Measurements from ENCODE around the gene CA10. TPM values are rescaled to one million over a fixed set of nuclear protein-coding genes. Genes with fewer than 3 reads are reported as not detected.

Gene CA10
- total RNA-seq, 3 donors from 2014 or later: 0.46 to 1.2 (median 0.64) TPM

- Histone ChIP-seq H3K36me3 (ENCODE audit: low read depth) (no peaks in the 10 kb centered on the region), H3K4me1 (ENCODE audit: low read depth) (no peaks in the 10 kb centered on the region), H3K9me3 (no peaks in the 10 kb centered on the region), H3K4me3 (no peak overlapping the region)
- intact Hi-C loops (cut with DNase I, micrococcal nuclease): no loop called here
- ATAC-seq (no peak), DNase-seq (no peak)
- TF ChIP-seq, protein P1, sequence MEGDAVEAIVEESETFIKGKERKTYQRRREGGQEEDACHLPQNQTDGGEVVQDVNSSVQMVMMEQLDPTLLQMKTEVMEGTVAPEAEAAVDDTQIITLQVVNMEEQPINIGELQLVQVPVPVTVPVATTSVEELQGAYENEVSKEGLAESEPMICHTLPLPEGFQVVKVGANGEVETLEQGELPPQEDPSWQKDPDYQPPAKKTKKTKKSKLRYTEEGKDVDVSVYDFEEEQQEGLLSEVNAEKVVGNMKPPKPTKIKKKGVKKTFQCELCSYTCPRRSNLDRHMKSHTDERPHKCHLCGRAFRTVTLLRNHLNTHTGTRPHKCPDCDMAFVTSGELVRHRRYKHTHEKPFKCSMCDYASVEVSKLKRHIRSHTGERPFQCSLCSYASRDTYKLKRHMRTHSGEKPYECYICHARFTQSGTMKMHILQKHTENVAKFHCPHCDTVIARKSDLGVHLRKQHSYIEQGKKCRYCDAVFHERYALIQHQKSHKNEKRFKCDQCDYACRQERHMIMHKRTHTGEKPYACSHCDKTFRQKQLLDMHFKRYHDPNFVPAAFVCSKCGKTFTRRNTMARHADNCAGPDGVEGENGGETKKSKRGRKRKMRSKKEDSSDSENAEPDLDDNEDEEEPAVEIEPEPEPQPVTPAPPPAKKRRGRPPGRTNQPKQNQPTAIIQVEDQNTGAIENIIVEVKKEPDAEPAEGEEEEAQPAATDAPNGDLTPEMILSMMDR (IDR thresholded peaks at IDR 0.05): no peak
These were observed 110.2 kb downstream of the CA10 start for GRCh38 chr17:52048137-52048898.

- no peaks in the 10 kb centered on the region for H3K9me3 ChIP-seq
- TF ChIP-seq, protein P1 (IDR thresholded peaks at IDR 0.05): no peak
- no peaks in the 10 kb centered on the region for H3K36me3 ChIP-seq (ENCODE audit: low read depth)
- no peak for ATAC-seq
- H3K4me1 ChIP-seq (ENCODE audit: low read depth): no peaks in the 10 kb centered on the region
- intact Hi-C loops (cut with DNase I, micrococcal nuclease): no loop called here
- no peak overlapping the region for H3K4me3 ChIP-seq
- DNase-seq: no peak
These were observed 111.4 kb downstream of the CA10 start for GRCh38 chr17:52047086-52047485.

GRCh38 chr17:52041123-52041617 lies 117.3 kb downstream of the CA10 start:
- no peaks in the 10 kb centered on the region for H3K4me1 ChIP-seq (ENCODE audit: low read depth)
- no peaks in the 10 kb centered on the region for H3K9me3 ChIP-seq
- ATAC-seq: no peak
- intact Hi-C loops (cut with DNase I, micrococcal nuclease): no loop called here
- no peak for DNase-seq
- TF ChIP-seq, protein P1 (IDR thresholded peaks at IDR 0.05): no peak
- H3K4me3 ChIP-seq: no peak overlapping the region
- no peaks in the 10 kb centered on the region for H3K36me3 ChIP-seq (ENCODE audit: low read depth)

- Histone ChIP-seq H3K36me3 (ENCODE audit: low read depth) (no peaks in the 10 kb centered on the region), H3K4me1 (ENCODE audit: low read depth) (no peaks in the 10 kb centered on the region), H3K9me3 (no peaks in the 10 kb centered on the region), H3K4me3 (no peak overlapping the region)
- DNase-seq: no peak
- ATAC-seq: no peak
- TF ChIP-seq, protein P1 (IDR thresholded peaks at IDR 0.05): no peak
- intact Hi-C loops (cut with DNase I, micrococcal nuclease): no loop called here
These were observed 122.1 kb downstream of the CA10 start for GRCh38 chr17:52036416-52036815.

- Histone ChIP-seq H3K4me3 (no peak overlapping the region), H3K9me3 (no peaks in the 10 kb centered on the region), H3K4me1 (ENCODE audit: low read depth) (no peaks in the 10 kb centered on the region), H3K36me3 (ENCODE audit: low read depth) (no peaks in the 10 kb centered on the region)
- no peak for DNase-seq
- TF ChIP-seq, protein P1 (IDR thresholded peaks at IDR 0.05): no peak
- intact Hi-C loops (cut with DNase I, micrococcal nuclease): no loop called here
- ATAC-seq: no peak
These were observed 123.1 kb downstream of the CA10 start for GRCh38 chr17:52035336-52035915.
